Stimulated activated effector memory CD8-positive, alpha-beta T cell treated with anti-CD3 and anti-CD28 coated beads, Interleukin-12 subunit alpha, Interleukin-12 subunit beta, amount 100 ng/mL, for 72 hours (primary cell): ENCODE results near the gene B3GALT2.
A peak's percentile ranks its signal among the peaks of the same experiment; 100 is the strongest.
"Not testable (repeated sequence)": the region's sequence is repeated elsewhere in the genome, so short reads cannot be mapped to it uniquely, and the experiment has no call there.

ENCODE experiments used
- ATAC-seq: fragments of 150-1000 bp; cut with Tn5 transposase; 2 replicates; pipeline ENCODE4 v1.10.0; 2021
- DNase-seq, 2 donors: peaks; one replicate each; pipeline ENCODE4 v3.0.0; 2021 to 2022; ENCODE audit warnings: low spot score in 2 of 2
- H3K27ac Mint-ChIP-seq: one replicate; pipeline ENCODE4 v1.8.0; 2022; ENCODE audit warnings: mild to moderate bottlenecking, mixed read lengths
- H3K36me3 Mint-ChIP-seq: one replicate; pipeline ENCODE4 v1.8.0; 2022; ENCODE audit warnings: mild to moderate bottlenecking, mixed read lengths
- H3K4me1 Mint-ChIP-seq: one replicate; pipeline ENCODE4 v1.8.0; 2022; ENCODE audit warnings: mixed read lengths
- H3K4me3 Mint-ChIP-seq: one replicate; pipeline ENCODE4 v1.8.0; 2022; ENCODE audit warnings: mild to moderate bottlenecking, mixed read lengths
- H3K9me3 Mint-ChIP-seq: one replicate; pipeline ENCODE4 v1.8.0; 2022; ENCODE audit warnings: mixed read lengths

The B3GALT2 gene

DNA sequence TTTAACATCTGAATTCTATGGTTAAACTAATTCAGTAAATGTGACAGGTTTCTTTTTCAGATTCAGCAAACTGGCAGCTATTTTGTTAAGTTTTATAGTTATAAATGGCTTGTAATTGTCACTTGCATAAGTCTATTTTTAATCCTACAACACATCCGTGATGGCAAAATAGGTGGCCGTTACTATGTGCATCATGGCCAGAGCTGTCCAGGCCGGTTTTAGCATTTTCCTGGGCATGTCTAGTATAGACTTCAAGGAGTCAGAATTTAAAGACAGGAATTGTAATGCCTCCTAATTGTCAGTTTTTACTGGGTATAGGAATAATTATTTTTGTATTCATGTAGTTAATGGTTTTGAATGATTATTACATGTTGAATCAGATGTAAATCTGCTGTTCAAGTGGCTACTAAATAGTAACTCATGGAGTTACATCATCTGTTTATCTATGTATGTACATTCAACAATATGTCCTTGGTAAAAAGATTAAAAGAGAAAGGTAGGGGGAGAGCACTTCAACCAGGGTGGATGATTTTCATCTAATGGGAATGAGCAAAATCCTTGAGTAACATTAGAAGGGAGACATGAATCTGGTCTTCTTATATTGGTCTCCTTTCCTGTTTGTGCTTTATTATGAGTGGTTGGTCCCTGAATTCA, 3.2 kb upstream of the B3GALT2 start:
- Mint-ChIP-seq H3K9me3 (no peaks in the 10 kb centered on the region), H3K36me3 (no peaks in the 10 kb centered on the region), H3K27ac (peak overlapping the region; percentile 48), H3K4me1 (peaks cover 24% of the 10 kb centered on the region), H3K4me3 (no peak overlapping the region)
- DNase-seq (no peak), ATAC-seq (no peak)

DNA sequence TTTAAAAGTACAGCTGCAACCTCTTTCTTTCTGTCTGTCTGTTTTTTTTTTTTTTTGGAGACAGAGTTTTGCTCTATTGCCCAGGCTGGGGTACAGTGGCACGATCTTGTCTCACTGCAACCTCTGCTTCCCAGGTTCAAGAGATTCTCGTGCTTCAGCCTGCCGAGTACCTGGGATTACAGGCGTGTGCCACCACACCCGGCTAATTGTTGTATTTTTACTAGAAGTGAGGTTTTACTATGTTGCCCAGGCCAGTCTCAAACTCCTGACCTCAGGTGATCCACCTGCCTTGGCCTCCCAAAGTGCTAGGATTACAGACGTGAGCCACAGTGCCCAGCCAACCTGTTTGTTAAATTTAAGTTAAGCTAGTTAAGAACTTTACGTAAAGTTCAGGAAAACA, 2.5 kb upstream of the B3GALT2 start:
- not testable (repeated sequence) for H3K9me3 Mint-ChIP-seq, DNase-seq, H3K36me3 Mint-ChIP-seq, ATAC-seq
- H3K4me3 Mint-ChIP-seq, result peak overlapping the region; percentile 62
- peak overlapping the region; percentile 48 for H3K27ac Mint-ChIP-seq
- H3K4me1 Mint-ChIP-seq, result peaks cover 24% of the 10 kb centered on the region

DNA sequence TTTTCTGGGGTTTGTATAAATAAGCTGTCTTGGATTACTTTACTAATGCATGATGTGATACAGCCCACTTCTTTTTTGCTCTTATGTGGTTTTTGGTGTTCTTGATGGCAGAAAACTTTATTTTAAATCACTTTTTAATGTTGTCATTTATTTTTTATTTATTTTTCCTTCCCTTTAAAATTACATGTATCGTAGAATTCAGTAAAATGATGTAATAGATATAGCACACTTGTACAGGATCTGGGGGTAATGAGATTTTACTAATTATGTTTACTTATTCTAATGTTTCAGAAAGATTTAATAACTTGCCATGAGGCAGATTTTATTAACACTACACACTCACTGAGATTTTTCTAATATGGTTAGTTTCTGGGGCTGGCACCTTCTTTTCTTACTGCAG, 701 bp upstream of the B3GALT2 start:
- Mint-ChIP-seq H3K4me1 (peaks cover 30% of the 10 kb centered on the region), H3K27ac (peak overlapping the region; percentile 48), H3K4me3 (peak overlapping the region; percentile 62), H3K36me3 (peaks cover 6% of the 10 kb centered on the region), H3K9me3 (no peaks in the 10 kb centered on the region)
- ATAC-seq (no peak), DNase-seq (no peak)

DNA sequence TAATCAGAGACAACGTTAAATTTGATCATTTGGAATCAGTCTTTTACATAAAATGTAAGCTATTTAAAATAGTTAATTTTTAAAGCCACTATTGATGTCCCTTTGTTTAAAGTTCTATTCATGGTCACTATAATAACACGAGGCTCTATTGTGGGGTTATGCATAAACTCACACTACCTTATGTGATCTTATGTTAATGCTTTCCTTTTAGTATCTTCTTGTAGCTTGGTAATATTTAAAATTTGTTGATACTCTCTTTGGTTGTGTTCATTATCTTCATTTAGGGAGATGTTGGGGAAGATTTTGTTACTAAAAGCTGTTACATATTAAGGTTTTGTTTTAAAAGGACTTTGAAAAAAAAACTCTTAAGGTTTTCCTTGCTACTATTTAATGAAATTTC, 1.2 kb downstream of the B3GALT2 start:
- peaks cover 24% of the 10 kb centered on the region for H3K36me3 Mint-ChIP-seq
- DNase-seq (no peak), ATAC-seq (no peak)
- no peaks in the 10 kb centered on the region for H3K9me3 Mint-ChIP-seq
- H3K27ac Mint-ChIP-seq, result peak overlapping the region; percentile 48
- H3K4me1 Mint-ChIP-seq, result peaks cover 23% of the 10 kb centered on the region
- peak overlapping the region; percentile 62 for H3K4me3 Mint-ChIP-seq

DNA sequence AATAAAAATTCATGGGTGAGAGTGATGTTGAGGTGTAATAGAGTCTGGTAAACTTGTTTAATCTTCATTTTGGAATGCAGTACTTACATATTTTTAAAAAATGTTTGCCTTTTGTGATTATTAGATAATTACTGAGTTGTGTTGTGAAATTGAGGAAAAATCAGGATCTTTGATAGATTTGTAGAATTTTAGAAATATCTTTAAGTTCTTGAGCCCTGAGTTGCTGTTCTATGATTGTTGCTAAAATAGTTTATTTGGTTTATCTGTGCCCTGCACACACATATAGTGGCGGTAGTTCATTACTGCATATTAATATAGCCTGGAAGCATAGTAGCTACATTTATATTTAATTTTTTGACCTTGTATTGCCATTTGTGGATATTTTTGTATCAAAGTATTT, 1.6 kb downstream of the B3GALT2 start:
- Mint-ChIP-seq H3K9me3 (no peaks in the 10 kb centered on the region), H3K4me3 (peak overlapping the region; percentile 62), H3K4me1 (peaks cover 19% of the 10 kb centered on the region), H3K36me3 (peaks cover 26% of the 10 kb centered on the region), H3K27ac (peak overlapping the region; percentile 48)
- ATAC-seq (no peak), DNase-seq (no peak)

DNA sequence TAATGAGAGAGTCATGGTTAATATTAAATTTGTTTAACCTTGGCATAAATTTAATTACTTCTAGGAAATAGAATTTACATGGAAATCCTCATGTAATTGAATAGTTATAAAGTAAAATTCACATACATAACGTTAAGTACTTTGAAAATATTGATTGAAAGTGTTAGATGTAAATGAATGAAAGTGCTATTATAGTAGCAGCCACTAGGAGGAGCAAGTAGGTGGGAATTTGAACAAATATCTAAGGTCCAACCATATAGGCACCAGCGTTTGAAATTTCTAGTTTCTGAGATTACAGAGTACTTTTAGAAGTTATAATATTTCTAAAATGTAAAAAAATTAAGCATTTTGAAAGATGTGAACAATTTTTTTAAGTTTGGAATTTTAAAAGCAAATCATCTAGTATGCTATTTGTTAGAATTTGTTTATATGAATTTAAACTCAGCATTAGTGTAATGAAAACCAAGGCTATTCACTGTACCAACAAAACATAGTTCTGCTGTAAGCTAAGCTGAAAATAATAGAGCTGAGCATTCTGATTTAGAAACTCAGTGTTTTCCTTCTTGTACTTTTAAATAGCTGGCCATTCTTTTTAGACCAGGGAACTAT, 3.3 kb downstream of the B3GALT2 start:
- Mint-ChIP-seq H3K4me1 (peaks cover 16% of the 10 kb centered on the region), H3K9me3 (no peaks in the 10 kb centered on the region), H3K27ac (peak overlapping the region; percentile 71), H3K36me3 (peaks cover 26% of the 10 kb centered on the region), H3K4me3 (peak overlapping the region; percentile 62)
- DNase-seq (no peak), ATAC-seq (peak; percentile 53)

DNA sequence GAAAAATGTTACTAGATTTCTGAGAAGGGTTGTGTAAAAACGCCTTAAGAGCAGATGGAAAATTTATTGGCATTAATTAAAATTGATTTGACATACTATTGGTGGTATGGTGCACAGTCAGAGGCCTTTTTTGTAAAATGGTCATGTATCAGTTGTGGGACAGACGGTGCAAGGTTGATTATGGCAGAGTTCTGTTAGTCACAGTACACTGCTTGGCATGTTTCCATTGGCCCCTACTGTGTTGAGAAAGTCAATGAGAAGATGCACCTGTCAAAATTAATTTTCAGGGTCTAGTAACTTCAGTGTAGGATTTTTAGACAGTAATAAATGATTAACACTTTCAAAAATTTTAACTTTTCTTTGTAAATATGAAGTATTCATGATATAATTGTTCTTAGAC, 4.4 kb downstream of the B3GALT2 start:
- Mint-ChIP-seq H3K9me3 (no peaks in the 10 kb centered on the region), H3K4me3 (peak overlapping the region; percentile 62), H3K36me3 (peaks cover 26% of the 10 kb centered on the region), H3K4me1 (peaks cover 16% of the 10 kb centered on the region), H3K27ac (no peak overlapping the region)
- DNase-seq (no peak), ATAC-seq (no peak)

DNA sequence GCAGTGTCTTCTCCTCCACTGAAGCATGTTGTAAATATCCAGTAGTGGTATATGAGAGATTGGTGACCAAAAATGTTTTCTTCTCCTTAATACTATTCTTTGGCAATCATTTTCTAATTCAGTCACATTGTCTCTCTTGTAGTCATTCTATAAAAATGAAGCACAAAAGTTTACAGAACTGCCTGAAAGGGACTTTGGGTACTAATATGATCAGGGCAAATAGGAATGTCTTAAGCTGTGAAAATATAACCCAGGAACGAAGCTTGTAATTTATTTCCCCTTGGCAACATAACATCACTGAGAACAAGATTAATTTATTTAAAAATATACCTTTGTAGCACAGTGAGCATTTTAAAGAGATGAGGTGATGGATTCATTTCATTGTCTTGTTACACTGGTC, 4.9 kb downstream of the B3GALT2 start:
- Mint-ChIP-seq H3K9me3 (no peaks in the 10 kb centered on the region), H3K4me1 (peaks cover 14% of the 10 kb centered on the region), H3K4me3 (peak overlapping the region; percentile 62), H3K27ac (peak overlapping the region; percentile 34), H3K36me3 (peaks cover 26% of the 10 kb centered on the region)
- ATAC-seq (no peak), DNase-seq (no peak)

DNA sequence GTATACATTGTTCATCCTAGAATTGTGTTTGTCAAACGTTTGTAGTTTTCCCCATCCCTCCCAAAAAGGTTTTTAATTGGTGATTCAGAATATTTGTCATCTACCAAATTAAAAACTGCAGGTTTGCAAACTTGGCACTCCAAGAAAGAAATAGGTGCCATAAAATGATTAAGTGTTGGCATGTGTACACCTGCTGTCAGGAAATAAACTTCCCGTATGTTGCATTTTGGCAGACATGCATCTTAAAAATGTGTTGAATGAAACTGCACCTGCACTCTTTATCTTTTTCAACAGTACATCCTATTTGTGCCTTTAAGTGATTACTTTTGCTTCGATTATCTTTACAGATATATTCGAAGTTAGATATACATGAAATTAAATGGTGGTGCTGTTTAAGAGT, 7.3 kb downstream of the B3GALT2 start:
- ATAC-seq (no peak), DNase-seq (no peak)
- Mint-ChIP-seq H3K4me3 (no peak overlapping the region), H3K27ac (no peak overlapping the region), H3K4me1 (peaks cover 12% of the 10 kb centered on the region), H3K36me3 (peaks cover 34% of the 10 kb centered on the region), H3K9me3 (peaks cover 3% of the 10 kb centered on the region)

DNA sequence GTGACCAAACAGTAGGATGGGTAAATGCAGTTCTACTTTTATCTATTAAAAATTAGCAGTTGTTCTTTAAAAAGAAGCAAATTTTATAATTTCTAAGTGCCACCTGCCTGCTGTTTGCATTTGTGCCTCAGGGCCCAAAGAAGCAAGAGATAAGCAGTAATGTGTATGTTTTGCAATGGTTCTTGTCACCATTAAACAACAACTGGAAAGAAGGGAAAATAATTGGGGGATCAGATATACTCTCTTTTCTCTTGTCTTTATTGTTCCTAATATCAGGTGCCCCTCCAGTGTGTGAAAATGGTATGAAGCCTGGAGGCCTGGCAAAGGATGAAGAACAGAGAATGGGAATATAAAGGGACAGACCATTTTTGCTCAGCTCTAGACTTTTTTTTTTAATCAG, 9.6 kb downstream of the B3GALT2 start:
- no peak overlapping the region for H3K4me3 Mint-ChIP-seq
- H3K9me3 Mint-ChIP-seq, result peaks cover 3% of the 10 kb centered on the region
- H3K27ac Mint-ChIP-seq, result no peak overlapping the region
- ATAC-seq (no peak), DNase-seq (no peak)
- peaks cover 25% of the 10 kb centered on the region for H3K36me3 Mint-ChIP-seq
- H3K4me1 Mint-ChIP-seq, result peaks cover 7% of the 10 kb centered on the region

DNA sequence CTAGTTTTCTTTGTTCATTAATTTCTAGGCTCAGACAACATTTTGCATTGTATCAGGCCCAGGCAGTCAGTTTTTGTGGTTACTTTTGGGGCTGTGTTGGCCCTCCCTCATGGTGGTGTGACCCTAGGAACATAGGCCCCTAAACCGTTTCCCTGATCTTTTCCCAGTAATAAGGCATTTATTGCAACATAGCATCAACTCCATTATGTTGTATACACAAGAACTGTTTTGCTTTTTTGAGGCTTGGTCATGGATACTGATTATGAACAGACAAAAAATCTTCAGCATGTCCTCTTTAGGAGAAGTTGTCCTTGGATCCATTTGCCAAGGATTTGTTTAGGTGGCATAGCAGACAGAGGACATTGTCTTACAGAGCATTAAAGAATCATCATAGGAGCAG, 10.3 kb downstream of the B3GALT2 start:
- DNase-seq, result no peak
- ATAC-seq, result no peak
- H3K4me1 Mint-ChIP-seq, result peaks cover 7% of the 10 kb centered on the region
- peaks cover 18% of the 10 kb centered on the region for H3K36me3 Mint-ChIP-seq
- no peak overlapping the region for H3K27ac Mint-ChIP-seq
- no peak overlapping the region for H3K4me3 Mint-ChIP-seq
- peaks cover 3% of the 10 kb centered on the region for H3K9me3 Mint-ChIP-seq

DNA sequence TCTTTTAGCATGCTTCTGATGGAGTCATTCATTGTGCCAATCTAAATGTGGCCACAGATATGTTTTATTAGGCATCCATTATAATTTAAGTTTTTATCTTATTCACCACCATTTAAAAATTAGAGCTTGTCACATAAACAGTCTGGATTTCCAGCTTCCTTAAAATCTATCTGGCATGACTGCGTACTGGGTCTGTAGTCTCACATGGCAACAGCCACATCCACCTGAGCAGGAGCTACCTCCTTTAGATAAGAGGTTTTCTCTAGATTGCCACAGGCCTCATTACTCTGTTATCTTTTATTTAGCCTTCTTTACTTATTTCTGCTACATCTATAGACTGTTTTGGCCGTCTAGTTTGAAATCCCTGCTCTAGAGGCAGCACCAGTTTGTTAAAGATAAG, 29.1 kb downstream of the B3GALT2 start:
- Mint-ChIP-seq H3K4me1 (peaks cover 29% of the 10 kb centered on the region), H3K4me3 (no peak overlapping the region), H3K36me3 (peaks cover 49% of the 10 kb centered on the region), H3K27ac (no peak overlapping the region), H3K9me3 (no peaks in the 10 kb centered on the region)
- DNase-seq (no peak), ATAC-seq (no peak)

DNA sequence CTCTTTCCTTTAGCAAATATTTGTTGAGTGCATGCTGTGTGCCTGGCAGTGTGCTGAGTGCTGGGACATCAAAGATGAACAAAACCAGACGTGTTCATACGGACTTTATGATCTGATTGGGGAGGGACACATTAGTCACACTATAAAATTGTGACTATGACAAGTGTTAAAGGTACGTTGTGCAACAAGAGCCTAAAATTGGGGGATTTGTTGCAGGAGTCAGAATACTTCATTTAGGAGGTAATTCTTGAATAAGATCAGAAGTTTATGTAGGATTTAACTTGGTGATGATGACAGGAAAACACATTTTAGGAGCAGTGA, 29.6 kb downstream of the B3GALT2 start:
- Mint-ChIP-seq H3K9me3 (no peaks in the 10 kb centered on the region), H3K4me3 (no peak overlapping the region), H3K4me1 (peaks cover 29% of the 10 kb centered on the region), H3K27ac (peak overlapping the region; percentile 49), H3K36me3 (peaks cover 53% of the 10 kb centered on the region)
- no peak for DNase-seq
- ATAC-seq, result no peak

DNA sequence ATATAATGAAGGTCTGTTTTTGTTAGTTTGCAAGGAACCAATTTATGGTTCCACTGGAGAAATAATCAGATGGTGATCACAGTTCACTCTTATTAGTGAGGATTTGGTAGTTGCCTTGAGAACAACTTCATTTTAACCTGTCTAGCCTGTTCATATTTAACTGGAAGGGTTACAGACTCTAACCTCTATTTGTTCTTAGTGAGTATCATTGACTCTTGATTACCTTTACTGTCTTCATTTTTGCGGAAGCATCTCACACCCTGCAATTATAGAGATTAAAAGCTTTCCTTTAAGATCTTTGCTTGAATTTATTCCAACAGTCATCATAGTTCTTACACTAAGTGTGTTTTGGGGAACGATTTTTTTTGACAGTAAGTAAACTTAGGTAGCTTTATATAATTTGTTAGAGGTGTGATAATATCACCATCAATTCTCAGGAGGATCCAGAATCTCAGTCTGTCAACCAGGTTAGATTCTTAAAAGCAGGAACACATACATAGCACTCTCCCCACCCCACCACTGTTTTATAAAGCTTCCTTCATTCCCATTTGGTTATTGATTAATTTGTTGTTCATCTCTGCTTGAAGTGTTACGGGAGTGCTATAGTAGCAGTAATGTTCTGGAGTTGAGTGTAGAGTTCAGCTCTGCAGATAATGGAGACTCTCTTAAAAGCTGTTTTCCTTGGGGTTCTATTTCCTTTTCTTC, 30.1 kb downstream of the B3GALT2 start:
- ATAC-seq (no peak), DNase-seq (no peak)
- Mint-ChIP-seq H3K4me1 (peaks cover 29% of the 10 kb centered on the region), H3K9me3 (no peaks in the 10 kb centered on the region), H3K36me3 (peaks cover 58% of the 10 kb centered on the region), H3K27ac (peak overlapping the region; percentile 49), H3K4me3 (no peak overlapping the region)

DNA sequence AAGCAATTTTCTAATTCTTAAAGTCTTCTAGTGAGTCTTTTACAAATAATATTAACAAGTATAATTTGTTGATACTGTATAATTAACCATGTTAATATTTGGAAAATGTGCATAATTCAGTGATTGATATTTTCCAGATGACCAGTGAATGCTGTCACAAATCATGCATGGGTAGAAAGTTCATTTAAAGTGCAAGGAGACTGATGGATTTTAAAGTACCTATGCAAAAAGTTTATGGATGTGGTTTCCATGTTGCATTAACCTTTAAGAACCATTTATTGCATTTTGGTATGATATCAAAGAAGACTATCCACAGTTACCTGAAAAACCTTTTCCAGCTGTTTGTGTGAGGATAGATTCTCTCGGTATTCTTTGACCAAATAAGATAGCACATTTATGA, 41.4 kb downstream of the B3GALT2 start:
- H3K4me3 Mint-ChIP-seq, result no peak overlapping the region
- DNase-seq, result no peak
- peaks cover 99% of the 10 kb centered on the region for H3K36me3 Mint-ChIP-seq
- peaks cover 11% of the 10 kb centered on the region for H3K4me1 Mint-ChIP-seq
- no peak for ATAC-seq
- H3K27ac Mint-ChIP-seq, result no peak overlapping the region
- no peaks in the 10 kb centered on the region for H3K9me3 Mint-ChIP-seq

DNA sequence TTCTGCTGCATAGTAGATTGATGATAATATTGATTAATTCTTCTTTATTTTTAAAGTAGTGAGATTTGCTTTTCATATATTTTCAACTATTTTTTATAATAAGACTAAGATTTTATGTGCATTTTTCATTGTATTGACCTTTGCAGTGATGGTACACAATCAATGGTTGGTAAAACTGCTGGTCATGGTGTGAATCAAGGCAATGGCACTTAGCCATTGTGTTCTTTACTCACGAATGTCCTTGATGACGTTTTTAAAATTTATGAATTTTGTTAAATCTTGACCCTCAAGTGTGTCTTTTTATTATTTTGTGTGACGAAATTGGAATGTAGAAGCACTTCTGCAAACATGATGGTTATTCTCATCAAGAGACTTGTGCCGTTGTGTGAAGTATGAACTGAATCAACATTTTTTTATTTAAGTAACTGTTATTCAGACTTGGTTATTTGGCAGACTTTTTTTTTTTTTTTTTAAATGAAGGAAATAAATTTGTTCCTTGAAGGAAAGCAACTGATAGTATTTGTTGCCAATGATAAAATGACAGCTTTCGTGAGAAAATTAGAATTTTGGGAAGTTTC, 42.0 kb downstream of the B3GALT2 start:
- DNase-seq, result no peak
- peaks cover 15% of the 10 kb centered on the region for H3K4me1 Mint-ChIP-seq
- no peak for ATAC-seq
- peaks cover 99% of the 10 kb centered on the region for H3K36me3 Mint-ChIP-seq
- H3K4me3 Mint-ChIP-seq, result no peak overlapping the region
- no peaks in the 10 kb centered on the region for H3K9me3 Mint-ChIP-seq
- no peak overlapping the region for H3K27ac Mint-ChIP-seq
